Skeletal muscle cell (primary cell): ENCODE measurements around the gene CR1.
"Not testable (repeated sequence)": the region's sequence is repeated elsewhere in the genome, so short reads cannot be mapped to it uniquely, and the experiment has no call there.

Source experiments
- DNase-seq: peaks from one replicate; pipeline ENCODE4 v3.0.0-alpha.2; 2010; ENCODE audit warnings: low read depth
- H3K4me3 ChIP-seq: 2 replicates; pipeline ENCODE4 v1.5.1; 2011; ENCODE audit warnings: low read depth, mild to moderate bottlenecking, control low read depth, low read length, moderate library complexity

The CR1 gene

GRCh38 chr1:207633699-207634289, 137.8 kb downstream of the CR1 start:
- not testable (repeated sequence) for DNase-seq, H3K4me3 ChIP-seq

DNA sequence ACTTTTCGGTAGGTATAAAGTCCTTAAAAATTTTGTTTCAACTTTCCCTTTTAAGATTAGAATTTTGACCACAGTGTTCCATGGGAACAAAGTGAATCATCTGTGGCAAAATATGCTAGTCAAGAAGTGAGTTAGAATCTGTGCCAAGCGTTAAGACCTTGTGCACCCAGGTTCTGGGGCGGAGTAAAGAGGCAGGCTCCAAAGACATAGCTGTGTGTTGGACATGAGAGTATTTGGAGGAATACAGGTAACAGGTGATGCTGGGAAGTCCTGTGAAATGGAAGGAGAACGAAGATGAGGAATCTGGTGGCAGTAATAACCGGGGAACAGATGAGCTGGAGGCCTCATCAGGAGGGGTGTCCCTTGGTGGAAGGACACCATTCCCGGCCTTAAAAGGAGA, 138.3 kb downstream of the CR1 start:
- not testable (repeated sequence) for H3K4me3 ChIP-seq, DNase-seq

GRCh38 chr1:207635569-207636186, 139.7 kb downstream of the CR1 start:
- not testable (repeated sequence) for H3K4me3 ChIP-seq, DNase-seq

- not testable (repeated sequence) for DNase-seq, H3K4me3 ChIP-seq
Measured at GRCh38 chr1:207638487-207639145, 142.7 kb downstream of the CR1 start.

GRCh38 chr1:207639362-207639761, 143.4 kb downstream of the CR1 start:
- DNase-seq, H3K4me3 ChIP-seq: not testable (repeated sequence)

- peak overlapping the region; percentile 62 for H3K4me3 ChIP-seq
- no peak for DNase-seq
Measured at GRCh38 chr1:207644166-207644851, 148.4 kb downstream of the CR1 start.

DNA sequence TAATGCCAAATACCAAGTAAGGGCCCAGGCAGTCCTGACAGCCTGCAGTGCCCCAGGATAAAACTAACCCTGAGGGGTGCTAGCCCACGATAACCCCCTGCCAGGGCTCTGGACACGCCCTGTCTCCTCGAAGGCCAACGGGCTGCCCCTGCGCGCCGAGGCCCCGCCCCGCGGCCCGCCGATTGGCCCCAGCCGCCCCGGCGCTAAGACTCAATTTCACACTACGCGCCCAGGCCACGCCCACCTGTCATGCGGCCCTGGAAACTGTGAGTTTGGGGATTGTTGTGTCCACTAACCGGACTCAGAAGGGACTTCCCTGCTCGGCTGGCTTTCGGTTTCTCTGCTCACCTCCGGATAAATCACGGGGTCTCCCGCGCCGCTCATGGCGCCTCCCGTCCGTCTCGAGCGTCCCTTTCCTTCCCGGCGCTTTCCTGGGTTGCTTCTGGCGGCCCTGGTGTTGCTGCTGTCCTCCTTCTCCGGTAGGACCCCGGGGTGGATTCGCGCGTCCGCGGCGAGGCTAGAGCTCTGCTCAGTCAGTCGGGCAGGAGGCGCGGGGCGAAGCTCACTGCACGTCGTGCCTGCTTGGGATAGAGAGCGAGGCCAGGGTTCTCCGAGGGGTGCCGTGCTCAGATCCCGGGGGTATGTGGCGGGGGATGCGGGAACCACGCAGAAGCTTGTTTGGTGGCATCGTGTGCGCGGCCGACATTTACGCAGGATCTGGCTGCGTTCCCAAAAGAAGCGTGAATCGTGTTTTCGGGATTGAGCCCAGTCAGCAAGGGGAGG, 149.1 kb downstream of the CR1 start, which contains the start of gene CR1L:
CR1L (plus strand) TSS at position 282 of the 783 bp plus-strand sequence; CDS start at position 383, 101 bp downstream.
- peak within 1 kb of the TSS; percentile 62 for H3K4me3 ChIP-seq
- DNase-seq: no peak

DNA sequence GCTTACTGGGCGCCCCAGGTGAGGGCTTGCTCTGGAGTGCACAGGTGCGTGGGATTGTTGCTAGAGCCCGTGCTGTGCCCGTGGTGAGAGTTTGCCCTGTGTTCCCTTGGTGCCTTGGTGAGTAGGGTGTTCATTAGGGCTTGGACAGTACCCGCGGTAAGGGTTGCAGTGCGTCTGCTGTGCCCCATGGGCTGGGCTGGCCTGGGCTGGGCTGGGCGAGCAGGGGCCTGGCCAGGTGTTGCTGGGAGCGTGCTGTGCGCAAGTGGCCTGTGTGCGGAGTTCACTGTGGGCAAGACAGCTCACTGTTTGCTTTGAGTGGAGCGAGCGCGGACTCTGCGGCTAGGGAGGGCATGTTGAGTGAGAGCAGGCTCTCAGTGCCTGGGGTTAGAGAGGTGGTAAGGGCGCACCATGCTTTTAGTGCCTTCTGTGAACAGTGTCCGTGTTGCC, 149.7 kb downstream of the CR1 start:
- DNase-seq: no peak
- H3K4me3 ChIP-seq: peak overlapping the region; percentile 62

DNA sequence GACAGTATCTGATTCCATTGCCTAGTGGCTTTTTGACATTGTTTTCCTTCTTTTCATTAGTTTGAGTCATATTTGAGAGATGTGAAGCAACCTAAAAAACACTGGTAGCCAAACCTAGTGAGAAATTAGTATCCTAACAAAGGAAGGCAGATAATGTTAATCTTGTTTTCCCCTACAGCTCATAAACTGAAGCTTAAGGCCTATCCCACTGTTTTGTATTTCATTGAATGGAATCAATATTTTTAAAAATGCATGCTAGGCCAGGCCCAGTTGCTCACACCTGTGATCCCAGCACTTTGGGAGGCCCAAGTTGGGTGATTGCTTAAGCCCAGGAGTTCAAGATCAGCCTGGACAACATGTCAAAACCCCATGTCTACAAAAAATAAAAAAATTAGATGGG, 150.2 kb downstream of the CR1 start:
- H3K4me3 ChIP-seq: no peak overlapping the region
- no peak for DNase-seq

- no peak overlapping the region for H3K4me3 ChIP-seq
- DNase-seq: no peak
Measured at GRCh38 chr1:207646944-207647579, 151.1 kb downstream of the CR1 start.

DNA sequence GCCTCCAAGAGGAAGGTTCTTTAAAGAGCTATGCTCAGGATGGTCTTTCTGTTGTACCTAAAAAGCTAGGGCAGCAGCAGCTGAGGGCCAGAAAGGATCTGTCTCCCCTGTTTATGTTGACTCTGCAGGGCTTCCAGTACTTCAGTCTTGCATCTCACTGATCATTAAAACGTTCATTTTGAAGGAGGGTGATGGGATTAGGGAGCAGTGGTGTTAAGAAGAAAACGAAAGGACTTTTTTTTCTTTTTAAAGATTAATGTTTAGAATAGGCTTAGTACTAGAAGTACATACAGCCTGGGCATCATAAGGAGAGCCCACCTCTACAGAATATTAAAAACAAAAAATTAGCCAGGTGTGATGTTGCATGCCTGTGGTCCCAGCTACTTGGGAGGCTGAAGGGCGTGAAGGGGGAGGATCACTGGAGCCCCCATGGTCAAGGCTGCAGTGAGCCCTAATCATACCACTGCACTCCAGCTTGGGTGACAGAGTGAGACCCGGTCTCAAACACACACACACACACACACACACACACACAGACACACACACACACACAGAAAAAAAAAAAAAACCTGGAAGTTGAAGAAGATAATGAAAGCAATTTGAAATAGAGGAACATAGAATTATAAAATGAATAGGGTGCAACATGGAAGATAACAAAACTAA, 151.8 kb downstream of the CR1 start:
- H3K4me3 ChIP-seq: no peak overlapping the region
- DNase-seq: no peak

- DNase-seq: no peak
- H3K4me3 ChIP-seq: no peak overlapping the region
Measured at GRCh38 chr1:207648334-207649209, 152.6 kb downstream of the CR1 start.

DNA sequence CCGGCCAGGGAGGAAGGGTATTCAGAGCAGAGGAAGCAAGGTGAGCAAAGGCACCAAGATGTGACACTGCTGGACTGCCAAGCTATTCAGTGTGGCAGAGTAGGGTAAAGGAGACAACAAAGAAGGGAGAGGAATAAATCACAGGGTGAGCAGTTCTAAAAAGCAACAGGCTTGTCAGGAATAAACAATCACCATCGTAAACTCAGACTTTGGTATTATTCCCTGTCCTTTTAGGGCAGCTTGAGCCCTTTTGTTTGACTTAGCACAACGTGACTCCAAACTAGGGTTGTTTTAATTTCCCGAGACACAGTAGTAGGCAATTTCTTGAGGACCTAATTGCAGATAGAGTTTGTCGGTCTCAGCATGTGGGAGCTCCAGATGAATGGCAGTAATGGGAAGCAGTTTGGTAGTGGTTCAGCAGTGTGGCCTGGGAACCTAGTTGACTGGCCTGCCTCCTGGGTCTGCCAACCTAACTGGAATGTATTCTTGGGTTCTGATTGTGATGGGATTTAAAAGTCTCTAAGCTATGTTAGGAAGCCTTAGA, 153.3 kb downstream of the CR1 start:
- no peak overlapping the region for H3K4me3 ChIP-seq
- DNase-seq: no peak

DNA sequence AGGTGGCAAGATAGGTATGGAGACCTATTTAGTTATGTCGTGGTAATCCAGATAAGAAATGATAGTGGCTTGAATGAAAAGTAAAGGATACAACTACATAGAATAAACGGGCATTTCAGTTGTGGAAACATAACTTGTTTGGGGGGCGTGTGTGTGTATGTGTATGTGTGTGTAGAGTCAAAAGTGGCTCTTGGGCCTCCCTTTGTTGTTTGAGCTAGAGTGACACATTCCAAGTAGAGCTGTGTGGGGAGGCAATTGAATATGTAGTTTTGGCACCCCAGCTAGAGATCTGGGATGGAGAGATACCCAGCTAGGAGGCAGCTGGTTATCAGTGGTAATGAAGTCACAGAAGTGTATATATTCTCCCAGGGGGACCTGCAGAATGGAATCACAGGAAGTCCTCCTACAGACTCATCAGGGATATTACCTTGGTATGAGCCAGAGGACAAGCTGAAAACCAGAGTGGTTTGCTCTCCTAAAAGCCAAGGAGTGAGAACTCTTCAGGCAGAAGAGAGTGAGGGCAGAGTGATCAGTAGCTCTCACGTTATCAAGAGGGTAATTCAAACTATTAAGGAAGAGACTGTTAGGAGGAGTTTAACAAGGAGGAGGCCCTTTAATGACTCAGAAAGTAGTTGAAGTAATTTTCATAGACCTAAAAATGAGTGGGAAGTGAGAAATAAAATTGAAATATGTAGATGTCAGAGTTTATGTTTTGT, 154.1 kb downstream of the CR1 start:
- no peak for DNase-seq
- H3K4me3 ChIP-seq: no peak overlapping the region

DNA sequence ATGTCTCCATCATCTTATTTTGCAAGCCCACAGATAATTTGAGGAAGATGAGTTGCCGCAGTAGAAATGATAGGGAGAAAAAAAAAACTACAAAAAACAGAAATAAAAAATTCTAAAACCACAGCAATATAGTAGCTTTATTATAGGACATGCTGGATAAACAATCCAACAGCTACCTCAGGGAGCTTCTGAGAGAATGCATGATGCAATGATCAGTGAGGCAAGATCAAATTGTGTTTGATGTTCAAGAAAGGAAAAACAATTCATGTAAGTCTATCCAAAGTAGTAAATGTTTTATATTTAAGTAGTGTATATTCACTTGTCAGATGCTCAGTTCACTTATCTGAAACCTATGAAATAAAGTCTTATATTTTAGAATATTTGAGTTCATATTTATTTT, 155.6 kb downstream of the CR1 start:
- no peak for DNase-seq
- H3K4me3 ChIP-seq: no peak overlapping the region

- DNase-seq: no peak
- no peak overlapping the region for H3K4me3 ChIP-seq
Measured at GRCh38 chr1:207654320-207654719, 158.4 kb downstream of the CR1 start.

DNA sequence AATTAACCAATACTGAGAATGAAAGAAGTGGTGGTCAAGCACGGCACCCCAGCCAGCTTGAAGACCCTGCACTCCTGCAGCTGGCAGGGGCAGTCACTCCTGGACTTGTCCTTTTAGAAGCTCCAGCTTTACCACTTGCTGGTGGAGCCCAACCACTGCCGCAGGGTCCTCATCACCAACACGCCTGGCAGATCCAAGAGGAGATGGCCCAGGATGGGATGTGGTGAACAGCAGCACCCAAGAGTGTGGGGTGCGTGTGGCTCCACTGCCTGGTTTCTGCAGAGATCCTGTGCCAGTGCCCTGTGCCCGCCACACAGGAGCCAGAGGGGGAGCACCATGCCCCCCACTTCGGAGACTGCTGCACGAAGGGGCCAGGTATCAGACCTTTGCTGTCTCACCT, 162.5 kb downstream of the CR1 start:
- no peak overlapping the region for H3K4me3 ChIP-seq
- DNase-seq: no peak
